Stimulated activated CD4-positive, alpha-beta T cell treated with anti-CD3 and anti-CD28 coated beads, Interleukin-1b, Interleukin-23, amount 100 ng/mL, for 24 hours (primary cell): ENCODE measurements around the gene SEC14L2.
A peak's percentile ranks its signal among the peaks of the same experiment; 100 is the strongest.

Experiments
- DNase-seq, 4 experiments: peaks; one replicate each; pipeline ENCODE4 v3.0.0-alpha.2; 2020; ENCODE audit warnings: low read depth in 4 of 4, low spot score in 1 of 4

The SEC14L2 gene

DNA sequence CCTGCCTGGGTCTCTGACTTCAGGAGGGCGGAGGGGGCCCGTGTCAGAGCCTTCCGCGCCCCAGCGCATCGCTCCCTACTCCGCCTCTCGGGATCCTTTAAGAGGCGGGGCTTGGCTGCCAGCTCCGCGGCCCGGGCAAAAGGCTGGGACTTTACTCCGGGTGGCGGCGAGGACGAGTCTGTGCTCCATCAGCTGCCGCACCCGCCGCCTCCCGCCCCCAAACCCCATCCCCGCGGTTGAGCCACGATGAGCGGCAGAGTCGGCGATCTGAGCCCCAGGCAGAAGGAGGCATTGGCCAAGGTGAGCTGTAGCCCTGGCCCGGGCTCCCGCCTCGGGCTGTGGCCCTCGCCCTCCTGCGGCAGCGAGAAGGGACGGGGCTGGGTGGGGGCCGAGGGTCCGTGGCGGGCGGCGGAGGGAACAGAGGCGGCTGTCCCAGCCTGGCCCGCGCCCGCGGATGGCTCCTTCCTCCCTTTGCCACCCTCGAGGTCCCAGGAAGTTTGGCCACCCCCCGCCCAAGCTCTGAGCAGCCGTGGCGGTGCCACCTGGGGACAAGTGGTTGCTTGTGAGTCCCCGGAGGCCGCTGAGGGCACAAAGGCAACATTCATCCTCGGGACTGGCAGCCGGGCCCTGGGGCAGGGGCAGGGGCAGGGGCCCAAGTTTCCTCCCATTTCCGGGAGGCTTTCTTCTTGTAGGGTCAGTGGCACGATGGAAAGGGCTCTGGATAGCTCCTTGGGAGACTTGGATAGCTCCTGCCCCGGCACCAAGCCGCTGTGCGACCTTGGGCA lies at the start of gene SEC14L2:
Gene SEC14L2 (plus strand): TSS at position 148 of the 785 bp plus-strand sequence. CDS start 99 bp downstream, at position 247.
- peak in 3 of 4 experiments; percentile 33 to 68 (median 51) for DNase-seq

DNA sequence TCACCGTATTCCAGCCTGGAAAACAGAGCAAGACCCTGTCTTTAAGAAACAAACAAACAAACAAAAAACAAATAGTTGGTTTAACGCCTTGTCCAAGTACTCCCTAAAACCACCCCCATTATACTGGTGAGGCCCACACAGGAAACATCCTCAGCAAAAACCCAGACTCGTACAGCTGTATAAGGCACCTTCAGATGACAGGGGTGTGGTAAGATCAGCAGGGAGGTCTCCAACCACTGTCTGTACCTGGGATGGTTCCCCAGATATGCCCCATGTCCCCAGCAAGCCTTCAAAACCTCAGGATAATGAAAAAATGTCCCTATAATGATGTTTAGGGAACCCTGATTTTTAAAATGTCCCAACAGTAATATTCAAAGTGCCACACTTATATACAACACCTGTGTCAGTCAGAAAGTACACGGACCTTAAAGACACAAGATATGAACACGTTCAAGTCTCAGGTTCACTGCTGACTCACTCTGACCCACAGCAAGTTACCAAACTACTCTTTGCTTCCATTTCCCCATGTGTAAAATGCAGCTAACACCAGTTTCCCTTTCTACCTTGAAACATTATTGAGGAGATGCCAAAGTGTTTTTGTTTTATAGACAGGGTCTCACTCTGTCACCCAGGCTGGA lies 49.4 kb upstream of the SEC14L2 start:
- no peak for DNase-seq

DNA sequence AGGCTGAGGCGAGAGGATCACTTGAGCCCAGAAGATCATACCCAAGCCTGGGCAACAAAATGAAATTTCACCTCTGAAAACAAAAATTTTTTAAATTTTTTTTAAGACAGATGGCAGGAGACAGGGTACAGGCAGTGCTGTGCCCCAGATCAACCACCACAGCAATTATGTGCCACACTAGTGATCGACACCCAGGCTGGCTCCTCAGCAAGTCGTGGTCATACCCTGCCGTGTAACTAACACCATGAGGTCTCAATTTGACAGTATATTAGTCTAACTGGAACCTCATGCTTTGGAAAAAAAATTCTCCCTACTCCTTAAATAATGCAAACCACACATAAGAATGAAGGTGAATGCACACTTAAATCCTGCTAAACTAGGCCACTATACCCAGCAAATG lies 48.4 kb upstream of the SEC14L2 start:
- no peak for DNase-seq

DNA sequence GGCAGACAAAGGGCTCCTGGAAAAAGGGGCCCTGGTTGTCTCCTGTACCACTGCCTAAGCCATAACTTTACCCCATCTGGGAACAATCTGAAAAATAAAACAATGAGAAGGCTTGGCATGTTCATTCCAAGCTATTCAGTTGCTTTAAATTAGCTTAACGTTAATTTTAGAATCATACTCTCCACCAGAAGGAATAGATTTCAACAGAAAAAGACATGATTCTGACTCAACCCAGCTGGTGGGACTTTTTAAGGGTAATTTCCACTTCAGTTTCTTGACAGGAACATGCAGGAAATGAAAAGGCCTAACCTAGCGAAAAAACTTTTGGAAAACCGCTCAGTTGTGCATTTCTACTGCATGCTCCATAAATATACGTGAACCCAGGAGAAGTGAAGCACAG lies 48.0 kb upstream of the SEC14L2 start:
- no peak for DNase-seq

DNA sequence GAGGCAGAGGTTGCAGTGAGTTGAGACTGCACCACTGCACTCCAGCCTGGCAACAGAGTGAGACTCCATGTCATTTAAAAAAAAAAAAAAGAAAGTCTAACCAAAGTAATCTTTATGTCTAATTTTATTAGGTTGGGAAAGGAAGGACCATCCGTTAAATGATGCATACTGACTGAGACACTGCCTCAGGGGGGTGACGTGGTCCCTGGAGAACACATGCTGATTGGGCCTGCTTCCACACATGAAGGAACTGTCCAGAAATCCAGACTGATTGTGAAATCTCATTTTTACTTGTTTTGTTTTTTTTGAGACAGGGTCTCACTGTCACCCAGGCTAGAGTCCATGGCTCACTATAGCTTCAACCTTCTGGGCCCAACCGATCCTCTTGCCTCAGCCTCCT lies 45.6 kb upstream of the SEC14L2 start:
- DNase-seq: no peak

- DNase-seq: no peak
Observed at GRCh38 chr22:30354644-30355043, 42.2 kb upstream of the SEC14L2 start.

- peak; percentile 66 to 85 (median 74) for DNase-seq
Observed at GRCh38 chr22:30356449-30357235, 40.2 kb upstream of the SEC14L2 start, which contains the start of the genes CCDC157 and SF3A1. TSS of gene CCDC157 (plus strand) at chr22:30357007. CDS start at chr22:30366001, 8,994 bp downstream. TSS of gene SF3A1 (minus strand) at chr22:30356894. CDS start at chr22:30356792, 102 bp downstream.

GRCh38 chr22:30357236-30357570 lies 39.6 kb upstream of the SEC14L2 start:
- peak in 1 of 4 experiments; percentile 13 for DNase-seq

DNA sequence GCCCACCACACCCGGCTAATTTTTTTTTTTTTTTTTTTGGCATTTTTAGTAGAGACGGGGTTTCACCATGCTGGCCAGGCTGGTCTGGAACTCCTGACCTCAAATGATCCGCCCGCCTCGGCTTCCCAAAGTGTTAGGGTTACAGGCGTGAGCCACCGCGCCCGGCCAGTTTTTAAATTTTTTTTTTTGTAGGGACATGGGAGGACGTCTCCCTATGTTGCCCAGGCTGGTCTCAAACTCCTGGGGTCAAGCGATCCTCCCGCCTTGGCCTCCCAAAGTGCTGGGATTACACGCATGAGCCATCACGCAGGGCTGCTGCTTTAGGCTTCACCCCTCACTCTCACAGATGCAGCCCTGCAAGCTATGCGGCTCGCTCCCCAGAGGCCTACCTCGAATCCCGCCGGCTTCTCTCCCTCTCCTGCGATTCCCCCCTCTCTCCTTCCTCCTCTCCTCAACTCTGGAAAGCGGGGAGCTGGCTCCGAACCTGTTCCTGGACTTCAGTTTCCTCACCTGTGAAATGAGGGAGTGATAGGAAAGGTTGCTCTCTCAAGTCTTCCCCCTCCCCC lies 39.1 kb upstream of the SEC14L2 start:
- no peak for DNase-seq

DNA sequence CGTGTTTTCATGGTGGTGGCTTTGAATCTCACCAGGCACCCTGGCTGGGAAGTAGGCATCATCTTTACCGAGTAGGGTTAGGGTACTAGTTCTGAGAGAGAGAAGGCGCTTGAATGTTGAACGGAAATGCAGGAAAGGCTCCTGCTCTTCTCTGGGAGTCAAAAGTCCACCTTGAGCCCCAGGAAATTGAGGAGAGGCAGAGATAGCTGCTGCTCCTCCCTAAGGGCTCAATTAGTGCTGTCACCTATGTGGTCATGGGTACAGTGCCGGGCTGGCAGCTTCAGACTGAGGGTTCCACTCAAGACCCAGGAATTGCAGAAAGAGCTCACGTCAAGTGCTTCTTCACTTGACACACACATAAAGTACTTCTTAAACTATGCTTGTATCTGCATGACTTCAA lies 38.3 kb upstream of the SEC14L2 start:
- no peak for DNase-seq

GRCh38 chr22:30361916-30362650 lies 34.7 kb upstream of the SEC14L2 start:
- no peak for DNase-seq

- no peak for DNase-seq
Observed at GRCh38 chr22:30362651-30363281, 34.1 kb upstream of the SEC14L2 start.

DNA sequence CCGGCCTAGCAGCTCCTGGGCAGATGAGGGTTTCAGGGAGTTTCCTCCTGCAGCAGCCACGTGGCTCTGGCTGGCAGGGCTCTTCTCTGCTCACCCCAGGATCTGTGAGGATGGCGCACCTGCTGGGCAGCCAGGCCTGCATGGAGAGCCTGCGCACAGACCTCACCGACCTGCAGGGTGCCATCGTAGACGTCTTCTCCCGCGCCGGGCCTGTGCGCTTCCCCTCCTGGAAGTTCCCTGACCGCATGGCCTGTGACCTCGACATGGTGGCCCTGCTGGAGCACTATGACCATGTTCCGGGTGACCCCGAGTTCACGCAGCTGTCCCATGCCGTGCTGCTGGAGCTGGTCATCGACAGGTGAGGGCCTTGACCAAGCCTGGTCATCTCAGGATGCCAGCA lies 30.9 kb upstream of the SEC14L2 start:
- no peak for DNase-seq

- no peak for DNase-seq
Observed at GRCh38 chr22:30368420-30368819, 28.4 kb upstream of the SEC14L2 start.

DNA sequence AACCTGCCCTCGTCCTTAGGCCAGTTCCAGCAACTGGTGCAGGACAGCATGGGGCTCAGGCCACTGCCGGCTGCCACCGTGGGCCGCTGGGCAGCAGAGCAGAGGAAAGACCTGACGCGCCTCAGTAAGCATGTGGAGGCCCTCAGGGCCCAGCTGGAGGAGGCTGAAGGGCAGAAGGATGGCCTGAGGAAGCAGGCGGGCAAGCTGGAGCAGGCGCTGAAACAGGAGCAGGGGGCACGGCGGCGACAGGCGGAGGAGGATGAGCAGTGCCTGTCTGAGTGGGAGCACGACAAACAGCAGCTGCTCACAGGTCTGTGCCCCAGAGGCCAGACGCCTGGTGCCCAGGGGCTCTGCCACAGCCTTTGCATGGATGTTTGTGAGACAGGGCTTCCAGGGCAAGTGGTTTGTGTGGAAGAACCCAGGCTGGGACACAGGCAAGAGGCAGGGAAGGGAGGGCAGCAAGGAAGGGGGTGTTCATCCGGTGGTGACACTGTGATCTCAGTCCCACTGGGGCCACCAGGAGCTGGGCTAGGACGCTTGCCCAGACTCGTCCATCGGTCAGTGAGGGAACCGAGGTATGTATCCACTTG lies 26.1 kb upstream of the SEC14L2 start:
- no peak for DNase-seq

- no peak for DNase-seq
Observed at GRCh38 chr22:30371321-30371720, 25.5 kb upstream of the SEC14L2 start.

DNA sequence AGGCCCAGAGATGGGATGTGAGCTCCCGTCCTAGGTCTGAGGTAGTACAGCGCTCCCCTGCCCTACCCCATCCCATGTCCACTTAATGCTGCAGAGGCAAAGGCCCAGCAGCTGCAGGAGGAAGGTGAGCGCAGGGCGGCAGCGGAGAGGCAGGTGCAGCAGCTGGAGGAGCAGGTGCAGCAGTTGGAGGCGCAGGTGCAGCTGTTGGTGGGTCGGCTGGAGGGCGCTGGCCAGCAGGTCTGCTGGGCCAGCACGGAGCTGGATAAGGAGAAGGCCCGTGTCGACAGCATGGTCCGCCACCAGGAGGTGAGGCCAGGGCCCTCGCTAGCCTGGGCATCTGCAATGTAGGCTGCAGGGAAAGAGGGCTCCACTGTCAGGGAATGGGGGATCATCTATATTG lies 24.8 kb upstream of the SEC14L2 start:
- no peak for DNase-seq

DNA sequence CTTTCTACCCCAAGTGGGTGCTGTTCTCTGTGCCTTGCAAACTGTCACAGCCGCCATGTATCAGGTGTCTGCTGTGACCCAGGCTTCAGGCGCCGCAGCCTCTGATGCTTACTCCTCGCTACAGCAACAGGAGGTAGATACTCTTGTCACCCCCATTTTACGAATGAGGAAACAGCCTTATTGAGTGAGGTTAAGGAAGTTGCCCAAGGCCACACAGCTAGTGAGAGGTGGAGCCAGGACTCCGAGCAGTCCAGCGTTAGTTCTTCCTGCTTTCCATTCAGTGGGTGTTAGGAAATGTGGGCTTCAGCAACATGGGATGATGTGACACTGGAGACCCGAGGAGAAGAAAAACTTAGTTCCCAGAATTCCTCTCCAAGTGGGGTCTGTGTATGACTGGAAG lies 23.9 kb upstream of the SEC14L2 start:
- no peak for DNase-seq

GRCh38 chr22:30373331-30374325 lies 23.2 kb upstream of the SEC14L2 start:
- DNase-seq: no peak
